AG04450 (cell line): ENCODE data around the gene OPTN. TPM values are rescaled to one million over a fixed set of nuclear protein-coding genes. Genes with fewer than 3 reads are reported as not detected.

Source experiments
- CTCF ChIA-PET: fragments of 300-600, 350-600 bp; formaldehyde crosslinking; extraction: SDS; loops from one replicate; lab custom pipeline; 2022; ENCODE audit warnings: antibody characterized with exemption, inconsistent platforms; lab: Charles Lee
- POLR2A ChIA-PET: fragments of 350-600 bp; formaldehyde crosslinking; extraction: SDS; loops from one replicate; lab custom pipeline; 2021; ENCODE audit warnings: antibody characterized with exemption, inconsistent platforms; lab: Yijun Ruan, JAX
- DNase-seq: peaks from one replicate; pipeline ENCODE4 v3.0.0-alpha.2; 2011; ENCODE audit warnings: low read depth, low spot score
- H3K27ac ChIP-seq: one replicate; pipeline ENCODE4 v1.5.1; 2012; ENCODE audit warnings: low read depth, low read length, control low read depth
- H3K27me3 ChIP-seq: one replicate; pipeline ENCODE4 v1.6.0; 2012; ENCODE audit warnings: low read length; ENCODE audit not compliant: control insufficient read depth, insufficient read depth
- H3K4me3 ChIP-seq: 2 replicates; pipeline ENCODE4 v1.5.1; 2011; ENCODE audit warnings: mild to moderate bottlenecking, low read depth, low read length, control low read depth
- H3K9me3 ChIP-seq: 2 replicates; pipeline ENCODE4 v1.5.1; 2012; ENCODE audit warnings: low read length; ENCODE audit not compliant: control insufficient read depth, insufficient read depth
- polyA plus RNA-seq: library from polyadenylated mRNA; depleted of rRNA; stranded (reverse); fragments of >200 nt; gene quantifications from 2 replicates; pipeline ENCODE4 v1.2.3, GENCODE V29; 2011; rRNA removed
- small RNA-seq: library from RNA; depleted of rRNA; stranded (forward); fragments of <200 nt; gene quantifications from one replicate; pipeline ENCODE3, GENCODE V24; 2012; ENCODE audit warnings: low read depth; ENCODE audit not compliant: insufficient read length
- TF ChIP-seq, protein P1 (sequence below): IDR thresholded peaks from 2 replicates; pipeline ENCODE4 v1.5.1; 2011; ENCODE audit warnings: low read depth, low read length, control low read depth, inconsistent platforms

The OPTN gene
- polyA plus RNA-seq, 1 experiment: 82.7 TPM

DNA sequence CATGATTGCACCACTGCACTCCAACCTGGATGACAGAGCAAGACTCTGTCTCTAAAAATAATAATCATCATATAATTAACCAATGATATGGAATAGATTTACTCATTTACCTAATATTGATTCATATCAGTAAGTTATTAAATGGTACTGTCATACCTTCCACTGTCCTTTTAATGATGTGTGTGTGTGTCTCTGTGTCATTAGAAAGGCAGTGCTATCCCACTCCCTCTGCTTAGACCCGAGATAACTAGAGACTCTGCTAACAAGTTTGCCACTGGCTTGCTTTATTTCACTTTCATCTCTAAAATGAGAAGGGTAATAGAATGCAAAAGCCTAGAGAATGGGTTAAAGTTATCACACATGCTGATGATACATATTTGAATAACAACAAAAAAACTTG, 82.5 kb downstream of the OPTN start:
- ChIA-PET POLR2A (no interaction called here), CTCF (no interaction called here)
- no peaks in the 10 kb centered on the region for H3K9me3 ChIP-seq
- no peaks in the 10 kb centered on the region for H3K27me3 ChIP-seq
- H3K4me3 ChIP-seq: no peak overlapping the region
- TF ChIP-seq, protein P1, sequence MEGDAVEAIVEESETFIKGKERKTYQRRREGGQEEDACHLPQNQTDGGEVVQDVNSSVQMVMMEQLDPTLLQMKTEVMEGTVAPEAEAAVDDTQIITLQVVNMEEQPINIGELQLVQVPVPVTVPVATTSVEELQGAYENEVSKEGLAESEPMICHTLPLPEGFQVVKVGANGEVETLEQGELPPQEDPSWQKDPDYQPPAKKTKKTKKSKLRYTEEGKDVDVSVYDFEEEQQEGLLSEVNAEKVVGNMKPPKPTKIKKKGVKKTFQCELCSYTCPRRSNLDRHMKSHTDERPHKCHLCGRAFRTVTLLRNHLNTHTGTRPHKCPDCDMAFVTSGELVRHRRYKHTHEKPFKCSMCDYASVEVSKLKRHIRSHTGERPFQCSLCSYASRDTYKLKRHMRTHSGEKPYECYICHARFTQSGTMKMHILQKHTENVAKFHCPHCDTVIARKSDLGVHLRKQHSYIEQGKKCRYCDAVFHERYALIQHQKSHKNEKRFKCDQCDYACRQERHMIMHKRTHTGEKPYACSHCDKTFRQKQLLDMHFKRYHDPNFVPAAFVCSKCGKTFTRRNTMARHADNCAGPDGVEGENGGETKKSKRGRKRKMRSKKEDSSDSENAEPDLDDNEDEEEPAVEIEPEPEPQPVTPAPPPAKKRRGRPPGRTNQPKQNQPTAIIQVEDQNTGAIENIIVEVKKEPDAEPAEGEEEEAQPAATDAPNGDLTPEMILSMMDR: no peak
- no peak for DNase-seq
- no peak overlapping the region for H3K27ac ChIP-seq

DNA sequence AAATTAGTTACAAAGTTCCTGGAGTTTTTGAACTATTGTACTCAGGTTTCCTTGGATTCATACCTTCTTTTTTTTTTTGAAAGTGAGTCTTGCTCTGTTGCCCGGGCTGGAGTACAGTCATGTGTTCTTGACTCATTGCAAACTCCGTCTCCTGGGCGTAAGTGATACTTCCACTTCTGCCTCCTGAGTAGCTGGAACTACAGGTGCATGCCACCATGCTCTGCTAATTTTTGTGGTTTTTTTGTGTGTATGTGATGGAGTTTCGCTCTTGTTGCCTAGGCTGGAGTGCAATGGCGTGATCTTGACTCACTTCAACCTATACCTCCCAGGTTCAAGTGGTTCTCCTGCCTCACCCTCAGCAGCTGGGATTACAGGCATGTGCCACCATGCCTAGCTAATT, 83.7 kb downstream of the OPTN start:
- Histone ChIP-seq H3K27me3 (no peaks in the 10 kb centered on the region), H3K27ac (no peak overlapping the region), H3K9me3 (no peaks in the 10 kb centered on the region), H3K4me3 (no peak overlapping the region)
- ChIA-PET POLR2A (no interaction called here), CTCF (no interaction called here)
- TF ChIP-seq, protein P1: no peak
- DNase-seq: no peak

DNA sequence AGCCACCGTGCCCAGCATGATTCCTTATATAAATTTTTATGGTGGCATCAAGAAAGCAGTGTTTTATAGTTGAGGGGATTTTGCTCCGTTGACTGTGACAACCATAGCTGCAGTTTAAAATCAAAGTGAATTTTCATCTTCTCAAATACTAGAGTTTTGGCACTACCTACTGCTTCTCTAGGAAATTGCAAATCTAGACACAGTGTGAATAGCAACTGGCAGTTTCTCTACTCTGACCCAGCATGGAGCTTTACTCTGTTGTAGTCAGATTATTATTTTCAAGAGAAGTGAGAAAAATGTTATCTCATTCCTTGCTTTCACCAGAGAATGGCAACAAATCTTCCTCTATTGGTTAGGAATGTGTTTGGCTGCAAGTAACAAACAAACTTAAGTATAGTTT, 84.3 kb downstream of the OPTN start:
- CTCF ChIA-PET: no interaction called here
- no peaks in the 10 kb centered on the region for H3K9me3 ChIP-seq
- no peak overlapping the region for H3K4me3 ChIP-seq
- H3K27me3 ChIP-seq: no peaks in the 10 kb centered on the region
- POLR2A ChIA-PET: no interaction called here
- no peak for DNase-seq
- TF ChIP-seq, protein P1: no peak
- H3K27ac ChIP-seq: no peak overlapping the region

DNA sequence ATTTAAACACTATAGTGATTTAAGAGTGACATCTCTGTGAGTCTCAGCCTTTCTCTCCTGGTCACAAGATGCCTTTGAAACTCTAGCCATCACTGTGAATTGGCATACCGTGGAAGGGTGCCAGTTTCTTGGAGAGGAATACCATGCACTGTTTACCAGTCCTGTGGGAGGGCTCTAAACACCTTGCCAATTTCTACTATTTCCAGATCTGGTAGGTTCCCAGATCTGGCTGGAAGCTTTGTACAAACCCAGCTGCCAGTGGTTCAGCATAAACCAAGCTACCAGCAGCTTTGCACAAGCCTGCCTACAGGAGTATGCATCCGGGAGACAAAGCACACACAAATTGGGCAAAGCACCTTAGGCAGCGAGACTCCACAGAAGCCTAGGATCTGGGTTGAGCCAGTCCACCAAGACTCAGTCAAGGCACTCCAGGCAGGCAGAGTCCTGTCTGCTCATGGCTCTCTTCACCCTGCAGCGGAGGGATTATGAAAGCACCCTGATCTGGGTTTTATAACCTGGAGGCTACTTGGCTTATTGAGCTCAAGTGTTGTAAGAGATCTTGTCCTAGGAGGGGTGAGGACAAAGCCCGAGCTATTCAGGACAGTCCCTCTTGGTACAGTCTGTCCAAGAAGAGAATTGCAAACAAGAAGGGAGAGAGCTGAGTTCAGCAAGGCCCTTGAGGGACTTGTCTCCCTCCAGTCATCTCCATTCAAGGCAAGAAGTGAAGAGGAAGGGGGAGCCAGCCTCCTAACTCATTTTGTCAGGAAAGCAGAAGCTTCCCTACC, 85.0 kb downstream of the OPTN start:
- Histone ChIP-seq H3K9me3 (no peaks in the 10 kb centered on the region), H3K4me3 (no peak overlapping the region), H3K27ac (no peak overlapping the region), H3K27me3 (no peaks in the 10 kb centered on the region)
- ChIA-PET POLR2A (no interaction called here), CTCF (interaction anchor here (1.9 kb wide), 1 partner anchor 118 kb away, joined by 4 read pairs; no protein-coding TSS in a partner anchor)
- DNase-seq: no peak
- TF ChIP-seq, protein P1: no peak

DNA sequence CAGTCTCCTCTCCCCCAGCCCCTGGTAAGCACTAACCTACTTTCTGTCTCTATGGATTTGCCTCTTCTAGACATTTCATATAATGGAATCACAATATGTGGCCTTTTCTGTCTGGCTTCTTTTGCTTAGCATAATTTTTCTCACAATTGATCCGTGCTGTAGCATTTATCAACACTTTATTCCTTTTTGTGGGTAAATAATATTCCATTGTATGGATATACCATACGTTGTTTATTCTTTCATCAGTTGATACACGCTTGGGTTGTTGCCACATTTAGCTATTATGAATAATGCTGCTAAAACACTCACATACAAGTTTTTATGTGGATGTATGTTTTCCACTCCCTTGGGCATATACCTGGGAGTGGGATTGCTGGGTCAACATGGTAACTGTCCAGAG, 87.2 kb downstream of the OPTN start:
- Histone ChIP-seq H3K27me3 (no peaks in the 10 kb centered on the region), H3K9me3 (no peaks in the 10 kb centered on the region), H3K27ac (no peak overlapping the region), H3K4me3 (no peak overlapping the region)
- TF ChIP-seq, protein P1: no peak
- ChIA-PET CTCF (interaction anchor here (1.4 kb wide), 2 partner anchors 19 to 85 kb away, joined by 3 to 4 read pairs; no protein-coding TSS in a partner anchor), POLR2A (no interaction called here)
- DNase-seq: no peak

Small RNA genes lying within 50 kb of the gene (small RNA-seq; reads per million reads assigned to genes)
- gene SNRPGP5: not detected

Other genes starting within 250 kb of the OPTN start
- gene CCDC3, start 98.5 kb upstream of the OPTN start, polyA plus RNA-seq: 3.2 and 3.3 TPM in 2 replicates
- 2.0 and 2.6 TPM in 2 replicates for gene MCM10, start 61.4 kb downstream of the OPTN start, polyA plus RNA-seq
- not detected in 2 replicates for gene UCMA, start 134.2 kb downstream of the OPTN start, polyA plus RNA-seq
- gene PHYH, start 199.9 kb downstream of the OPTN start, polyA plus RNA-seq: 15.3 and 16.7 TPM in 2 replicates
- gene SEPHS1, start 248.1 kb downstream of the OPTN start, polyA plus RNA-seq: 76.2 and 76.9 TPM in 2 replicates